Stimulated activated CD4-positive, alpha-beta T cell treated with anti-CD3 and anti-CD28 coated beads, Interleukin-4, amount 100 ng/mL, for 24 hours (primary cell): ENCODE results near the gene ZNF813.
"Not testable (repeated sequence)": the region's sequence is repeated elsewhere in the genome, so short reads cannot be mapped to it uniquely, and the experiment has no call there.

Experiments
- DNase-seq: peaks from one replicate; pipeline ENCODE4 v3.0.0-alpha.2; 2020

ZNF813 gene

DNA sequence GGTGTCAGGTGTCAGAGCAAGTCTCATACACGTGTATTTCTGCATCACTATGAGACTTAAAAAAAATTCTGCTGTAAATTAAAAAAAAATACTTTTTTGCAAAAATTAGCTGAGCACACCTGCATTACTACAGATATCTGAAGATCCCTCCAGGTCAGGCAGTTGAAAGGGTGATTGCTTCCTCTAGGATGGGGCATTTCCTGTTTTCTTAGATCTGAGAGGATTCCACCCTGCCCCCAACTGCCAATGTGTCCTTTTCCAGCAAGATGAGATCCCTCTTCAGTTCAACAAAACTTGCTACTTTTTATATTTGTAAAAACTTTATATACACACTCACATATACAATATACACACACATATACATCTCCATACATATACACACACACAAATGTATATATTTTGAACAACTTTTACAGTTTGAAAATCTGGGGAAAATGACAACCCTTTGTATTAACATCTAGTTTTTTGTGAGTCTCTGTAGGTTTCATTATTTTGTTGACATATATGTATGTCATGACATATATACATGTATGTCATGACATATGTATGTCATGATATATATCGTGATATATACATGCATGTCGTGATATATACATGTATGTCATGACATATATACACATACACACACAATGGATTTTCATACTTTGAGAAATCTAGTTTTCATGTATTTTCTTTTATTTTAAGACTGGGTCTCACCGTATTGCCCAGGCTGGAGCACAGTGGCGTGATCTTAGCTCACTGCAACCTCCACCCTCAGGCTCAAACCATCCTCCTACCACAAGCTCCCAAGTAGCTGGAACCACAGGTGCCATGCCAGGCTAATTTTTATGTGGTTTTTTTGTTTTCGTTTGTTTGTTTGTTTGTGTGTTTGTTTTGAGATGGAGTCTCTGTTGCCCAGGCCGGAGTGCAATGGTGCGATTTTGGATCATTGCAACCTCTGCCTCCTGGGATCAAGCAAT, 17.8 kb downstream of the ZNF813 start:
- no peak for DNase-seq

DNA sequence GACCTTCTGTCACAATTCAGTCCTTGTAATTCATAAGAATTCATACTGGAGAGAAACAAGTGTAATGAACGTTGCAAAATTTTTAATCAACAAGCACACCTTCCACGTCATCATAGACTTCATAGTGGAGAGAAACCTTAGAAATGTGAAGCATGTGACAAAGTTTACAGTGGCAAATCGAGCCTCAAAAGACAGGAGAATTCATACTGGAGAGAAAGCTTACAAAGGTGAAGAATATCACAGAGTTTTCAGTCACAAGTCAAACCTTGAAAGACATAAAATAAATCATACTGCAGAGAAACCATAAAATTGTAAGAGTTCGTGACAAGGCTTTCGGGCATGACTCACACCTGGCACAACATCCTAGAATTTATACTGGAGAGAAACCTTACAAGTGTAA, 24.6 kb downstream of the ZNF813 start:
- DNase-seq = no peak

DNA sequence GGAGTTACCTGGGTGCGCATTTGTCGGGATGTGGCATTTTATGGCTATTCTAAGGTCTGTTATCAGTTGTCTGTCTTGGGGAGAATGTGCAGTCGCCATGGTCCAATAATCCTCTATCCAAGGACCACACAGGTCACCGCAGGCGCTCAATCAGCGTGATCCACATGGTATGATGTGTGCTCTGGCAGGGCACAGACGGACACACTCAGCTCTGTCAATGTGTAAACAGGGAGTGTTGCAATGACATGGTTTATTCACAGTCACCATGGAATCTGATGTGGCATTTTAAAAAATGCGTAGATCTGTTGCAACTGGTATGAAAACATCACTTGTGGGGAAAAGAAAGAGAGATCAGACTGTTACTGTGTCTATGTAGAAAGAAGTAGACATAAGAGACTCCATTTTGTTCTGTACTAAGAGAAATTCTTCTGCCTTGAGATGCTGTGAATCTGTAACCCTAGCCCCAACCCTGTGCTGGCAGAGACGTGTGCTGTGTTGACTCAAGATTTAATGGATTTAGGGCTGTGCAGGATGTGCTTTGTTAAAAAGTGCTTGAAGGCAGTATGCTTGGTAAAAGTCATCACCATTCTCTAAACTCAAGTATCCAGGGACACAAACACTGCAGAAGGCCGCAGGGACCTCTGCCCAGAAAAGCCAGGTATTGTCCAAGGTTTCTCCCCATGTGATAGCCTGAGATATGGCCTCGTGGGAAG, 29.9 kb downstream of the ZNF813 start:
- DNase-seq = not testable (repeated sequence)

DNA sequence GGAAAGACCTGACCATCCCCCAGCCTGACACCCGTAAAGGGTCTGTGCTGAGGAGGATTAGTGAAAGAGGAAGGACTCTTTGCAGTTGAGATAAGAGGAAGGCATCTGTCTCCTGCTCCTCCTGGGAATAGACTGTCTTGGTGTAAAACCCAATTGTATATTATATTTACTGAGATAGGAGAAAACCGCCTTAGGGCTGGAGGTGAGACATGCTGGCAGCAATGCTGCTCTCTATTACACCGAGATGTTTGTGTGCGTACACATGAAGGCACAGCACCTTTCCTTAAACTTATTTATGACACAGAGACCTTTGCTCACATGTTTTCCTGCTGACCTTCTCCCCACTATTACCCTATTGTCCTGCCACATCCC, 30.5 kb downstream of the ZNF813 start:
- DNase-seq = not testable (repeated sequence)

DNA sequence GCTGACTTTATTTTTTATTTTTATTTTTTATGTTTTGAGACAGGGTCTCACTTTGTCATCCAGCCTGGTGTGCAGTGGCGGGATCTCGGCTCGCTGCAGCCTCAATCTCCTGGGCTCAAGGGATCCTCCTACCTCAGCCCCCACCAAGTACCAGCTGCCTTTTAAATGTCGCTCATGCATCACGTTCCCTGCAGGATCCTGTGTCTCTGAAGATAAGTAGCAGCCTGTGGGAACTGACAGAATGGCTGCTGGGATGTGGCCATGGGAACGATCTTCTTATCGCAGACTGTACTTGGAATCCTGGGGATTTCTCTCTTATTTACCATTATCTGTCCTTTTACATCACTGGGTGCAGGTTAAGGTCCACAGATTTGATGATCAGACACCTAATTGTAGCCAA, 35.6 kb downstream of the ZNF813 start:
- DNase-seq = not testable (repeated sequence)

DNA sequence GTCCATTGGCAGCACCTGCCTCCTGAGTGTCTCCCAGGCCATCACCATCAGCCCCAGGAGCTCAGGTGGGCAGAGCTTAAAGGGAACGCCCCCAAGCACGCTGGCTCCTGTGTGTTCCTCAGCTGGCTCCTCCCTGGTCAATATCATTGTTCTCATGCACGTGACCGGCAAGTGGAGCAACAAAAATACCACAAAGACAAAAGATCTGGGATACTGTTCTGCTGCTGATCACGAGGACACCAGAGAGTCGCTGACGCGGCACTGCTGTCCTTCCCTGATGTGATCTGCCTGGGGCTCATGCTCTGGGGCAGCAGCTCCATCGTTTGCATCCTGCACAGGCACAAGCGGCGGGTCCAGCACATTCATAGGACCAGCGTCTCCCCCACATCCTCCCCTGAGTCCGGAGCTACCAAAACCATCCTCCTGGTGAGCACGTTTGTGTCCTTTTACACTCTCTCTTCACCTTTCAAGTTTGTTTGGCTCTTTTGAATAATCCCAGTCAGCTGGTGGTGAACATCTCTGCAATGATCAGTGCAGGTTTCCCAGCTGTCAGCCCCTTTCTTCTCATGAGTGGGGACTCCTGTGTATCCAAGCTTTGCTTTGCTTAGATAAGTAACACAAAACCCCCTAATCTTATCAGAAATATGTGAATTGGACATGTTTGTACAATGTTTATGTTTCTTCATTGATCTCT, 36.3 kb downstream of the ZNF813 start:
- DNase-seq = not testable (repeated sequence)

DNA sequence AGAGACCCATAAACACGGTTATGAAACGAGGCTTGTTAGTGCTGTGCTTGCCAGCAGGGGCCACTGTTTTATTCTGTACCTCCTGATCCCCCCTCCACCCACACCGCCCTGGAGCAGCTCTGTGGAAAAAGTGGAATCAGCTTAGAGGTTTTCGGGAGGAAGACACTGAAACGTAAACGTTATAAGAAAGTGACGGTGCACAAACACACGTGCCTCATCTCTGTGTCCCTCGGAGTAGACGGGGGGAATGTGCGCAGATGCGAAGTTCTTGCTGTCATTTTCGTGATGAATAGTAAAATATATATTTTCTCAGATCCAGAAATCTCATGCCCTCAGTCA, 36.8 kb downstream of the ZNF813 start:
- DNase-seq = not testable (repeated sequence)

DNA sequence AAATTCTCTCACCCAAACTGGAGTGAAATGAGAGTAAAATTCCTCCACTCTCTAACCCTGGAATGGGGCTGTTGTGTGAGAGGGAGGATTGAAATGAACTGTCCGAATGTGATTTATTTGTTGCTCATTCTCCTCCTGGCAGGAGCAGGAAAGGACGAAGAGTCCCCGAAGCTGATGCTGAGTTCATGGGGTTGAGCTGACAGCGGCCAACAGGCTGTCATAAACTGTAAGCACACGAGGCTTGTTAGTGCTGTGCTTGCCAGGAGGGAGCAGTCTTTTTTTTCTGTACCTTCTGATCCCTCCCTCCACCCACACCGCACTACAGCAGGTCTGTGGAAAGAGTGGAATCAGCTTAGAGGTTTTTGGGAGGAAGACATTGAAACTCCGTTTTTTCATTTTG, 37.4 kb downstream of the ZNF813 start:
- DNase-seq = no peak

DNA sequence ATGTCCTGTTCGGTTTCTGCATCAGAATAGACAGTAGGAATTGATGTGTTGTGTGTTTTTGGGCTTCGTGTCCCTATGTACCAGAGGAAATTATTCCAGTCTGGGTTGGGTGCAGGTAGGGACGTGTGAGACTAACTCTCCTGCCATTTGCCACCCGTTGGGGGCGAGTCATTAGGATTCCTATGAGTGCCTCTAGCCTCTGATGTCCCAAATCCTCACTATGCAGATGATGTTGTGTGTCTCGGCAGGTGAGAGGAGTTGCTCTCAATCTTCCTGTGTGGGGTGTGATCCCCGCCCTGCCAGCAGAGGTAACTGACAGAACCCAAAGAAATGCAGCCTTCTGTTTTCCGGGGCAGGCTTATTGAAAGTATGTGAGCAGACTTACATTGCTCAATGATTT, 39.2 kb downstream of the ZNF813 start:
- no peak for DNase-seq

DNA sequence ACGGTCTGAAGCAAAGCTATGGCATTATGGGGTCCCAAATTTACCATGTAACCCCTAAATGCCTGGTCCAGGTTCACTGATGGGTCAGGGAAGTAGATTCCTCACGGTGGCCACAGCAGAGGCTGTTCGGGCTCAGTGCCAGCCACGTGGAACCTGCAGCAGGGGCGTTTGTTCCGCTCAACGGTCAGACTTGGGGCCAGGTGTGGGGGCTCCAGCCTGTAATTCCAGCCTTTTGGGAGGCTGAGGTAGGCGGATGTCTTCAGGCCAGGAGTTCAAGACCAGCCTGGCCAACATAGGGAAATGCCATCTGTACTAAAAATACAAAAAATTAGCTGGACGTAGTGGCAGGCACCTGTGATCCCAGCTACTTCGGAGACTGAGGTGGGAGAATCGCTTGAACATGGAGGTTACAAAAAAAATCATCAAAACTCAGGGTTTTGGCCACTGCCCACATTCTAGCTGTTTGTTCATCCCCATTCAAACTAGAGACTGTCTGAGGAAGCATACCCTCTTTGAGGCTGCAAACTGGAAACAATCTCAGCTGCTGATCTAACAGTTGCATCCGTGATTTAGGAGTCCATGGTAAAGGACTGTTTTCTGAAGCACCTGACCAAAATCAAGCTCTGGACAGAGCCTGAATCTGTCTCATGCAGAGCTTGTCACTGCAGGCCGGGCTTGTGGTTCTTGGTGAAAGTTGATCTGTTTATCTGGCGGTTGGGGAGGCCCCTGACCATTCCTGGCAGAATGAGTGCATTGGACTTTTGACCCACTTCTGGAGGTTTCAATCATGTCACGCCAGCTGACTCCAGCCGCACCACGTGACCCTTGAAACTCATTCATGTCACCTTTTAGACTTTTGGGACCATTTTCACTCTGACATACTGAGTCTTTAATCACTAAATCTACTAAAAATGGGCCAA, 40.2 kb downstream of the ZNF813 start:
- no peak for DNase-seq

DNA sequence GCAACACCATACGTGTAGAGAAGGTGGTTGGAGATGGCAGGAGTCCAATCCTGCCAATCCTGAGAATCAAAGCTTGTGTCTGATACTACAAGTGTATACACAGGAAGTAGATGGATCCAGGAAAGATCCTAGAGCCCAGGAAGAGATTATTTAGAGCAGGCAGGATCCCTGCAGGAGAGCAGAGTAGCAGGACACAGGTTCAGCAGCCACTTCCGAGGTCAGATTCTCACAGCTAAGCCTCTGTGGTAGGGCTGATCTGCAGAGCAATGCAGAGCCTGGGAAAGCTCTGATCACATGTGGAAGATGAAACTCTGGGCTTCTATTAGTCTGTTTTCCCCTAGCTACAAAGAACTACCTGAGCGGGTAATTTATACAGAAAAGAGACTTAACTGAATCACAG, 41.9 kb downstream of the ZNF813 start:
- DNase-seq = no peak

DNA sequence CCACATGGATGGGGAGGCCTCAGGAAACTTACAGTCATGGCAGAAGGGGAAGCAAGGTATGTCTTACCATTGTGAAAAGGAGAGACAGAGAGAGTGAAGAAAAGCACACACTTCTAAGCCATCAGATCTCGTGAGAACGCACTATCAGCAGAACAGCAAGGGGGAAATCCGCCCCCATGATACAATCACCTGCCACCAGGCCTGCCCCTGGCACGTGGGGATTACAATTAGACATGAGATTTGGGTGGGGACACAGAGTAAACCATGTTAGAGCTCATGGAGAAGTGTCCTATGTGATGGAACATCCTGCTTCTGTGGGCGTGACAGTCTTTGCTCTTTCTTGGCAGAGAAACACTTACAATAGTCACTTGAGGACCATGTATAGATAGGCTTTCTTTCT, 42.3 kb downstream of the ZNF813 start:
- DNase-seq = no peak

DNA sequence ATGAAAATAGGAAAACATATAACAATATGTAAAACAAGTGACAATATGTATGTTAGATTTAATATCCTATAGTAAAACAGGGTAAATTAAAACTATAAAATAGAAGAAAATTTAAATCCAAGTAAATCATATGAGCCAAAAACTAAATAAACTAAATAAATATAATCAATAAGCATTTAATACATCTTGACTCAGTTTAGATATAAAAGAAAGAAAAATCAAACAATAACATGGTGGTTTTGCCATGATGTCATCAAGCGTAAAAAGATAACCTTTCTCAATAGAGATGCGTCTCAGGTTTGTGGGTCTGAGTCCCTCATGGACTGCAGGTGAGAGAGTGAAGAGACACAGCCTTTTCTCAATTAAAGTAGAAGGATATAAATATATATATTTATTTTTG, 43.8 kb downstream of the ZNF813 start:
- DNase-seq = no peak

DNA sequence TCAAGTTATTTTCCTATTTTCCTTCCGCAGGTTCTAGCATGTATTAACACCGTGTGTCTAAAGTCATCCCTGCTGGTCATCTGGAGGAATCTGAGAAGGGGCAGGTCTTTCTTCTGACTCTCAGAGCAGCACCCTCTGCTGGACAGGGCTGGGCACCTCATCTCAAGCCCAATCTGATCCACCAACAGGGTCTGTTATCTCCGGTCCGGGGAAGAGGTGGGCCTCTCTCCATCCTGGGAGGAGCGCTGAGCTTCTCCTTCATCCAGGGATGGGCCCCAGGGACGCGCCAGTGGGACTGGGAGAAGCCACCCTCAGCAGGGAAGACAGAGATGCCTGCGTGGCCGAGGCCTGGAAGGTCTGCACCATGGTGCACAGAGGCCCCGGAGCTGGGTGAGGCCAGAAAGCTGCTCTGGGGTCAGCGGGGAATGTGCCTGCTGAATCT, 44.4 kb downstream of the ZNF813 start:
- peak; percentile 55 for DNase-seq

DNA sequence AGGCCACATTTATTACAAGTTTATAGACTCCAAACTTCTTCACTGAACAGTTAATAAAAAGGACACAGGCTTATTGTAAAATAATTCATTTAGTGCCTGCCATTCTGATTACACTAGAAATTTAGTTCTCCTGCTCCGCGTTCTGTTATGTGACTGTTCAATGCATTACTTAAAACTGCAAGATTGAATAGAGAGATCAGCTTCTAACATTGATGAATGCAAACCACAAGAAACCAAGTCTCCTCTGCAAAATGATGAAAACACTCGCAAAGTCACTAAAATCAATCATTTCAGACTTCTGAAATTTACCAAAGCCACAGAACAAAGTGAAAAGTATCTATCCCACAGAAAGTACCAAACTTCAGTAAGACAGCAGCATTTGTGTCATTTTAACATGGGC, 47.5 kb downstream of the ZNF813 start:
- DNase-seq = not testable (repeated sequence)

DNA sequence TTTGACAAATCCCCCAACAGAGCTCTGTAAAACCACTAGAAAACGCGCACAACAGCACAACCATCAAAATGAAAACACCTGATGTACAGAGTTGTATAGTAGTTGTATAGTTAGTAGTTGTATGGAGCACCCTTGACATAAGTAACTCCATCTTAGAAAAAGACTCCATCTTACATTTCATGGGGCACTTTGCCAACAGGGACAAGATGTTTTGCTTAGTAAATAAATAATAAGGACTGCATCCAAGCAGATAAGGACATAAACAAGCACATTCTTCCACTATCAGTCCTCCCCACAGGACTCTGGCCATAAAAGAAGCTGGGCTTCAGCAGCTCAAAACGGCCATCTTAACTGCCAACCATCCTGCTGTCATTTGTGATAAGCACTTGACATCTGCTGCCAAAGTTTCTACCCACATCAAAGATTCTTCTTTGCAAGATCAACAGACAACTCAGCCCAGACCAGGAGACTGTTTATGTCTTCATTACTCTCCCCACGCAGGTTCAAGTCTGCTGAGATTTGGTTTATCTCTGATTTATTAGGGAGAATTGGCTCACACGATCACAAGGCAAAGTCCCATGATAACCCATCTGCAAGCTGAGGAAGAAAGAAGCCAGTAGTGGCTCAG, 49.7 kb downstream of the ZNF813 start:
- no peak for DNase-seq

DNA sequence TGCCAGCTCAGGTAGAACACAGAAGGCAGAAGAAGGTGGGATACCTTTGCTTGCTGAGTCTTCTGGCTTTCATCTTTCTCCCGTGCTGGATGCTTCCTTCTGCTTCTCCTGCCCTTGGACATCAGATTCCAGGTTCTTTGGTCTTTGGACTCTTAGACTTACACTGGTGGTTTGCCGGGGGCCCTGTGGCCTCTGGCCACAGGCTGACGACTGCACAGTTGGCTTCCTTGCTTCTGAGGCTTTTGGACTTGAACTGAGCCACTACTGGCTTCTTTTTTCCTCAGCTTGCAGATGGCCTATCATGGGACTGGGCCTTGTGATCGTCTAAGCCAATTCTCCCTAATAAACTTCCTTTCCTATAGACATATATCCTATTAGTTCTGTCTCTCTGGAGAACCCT, 50.6 kb downstream of the ZNF813 start:
- DNase-seq = no peak

DNA sequence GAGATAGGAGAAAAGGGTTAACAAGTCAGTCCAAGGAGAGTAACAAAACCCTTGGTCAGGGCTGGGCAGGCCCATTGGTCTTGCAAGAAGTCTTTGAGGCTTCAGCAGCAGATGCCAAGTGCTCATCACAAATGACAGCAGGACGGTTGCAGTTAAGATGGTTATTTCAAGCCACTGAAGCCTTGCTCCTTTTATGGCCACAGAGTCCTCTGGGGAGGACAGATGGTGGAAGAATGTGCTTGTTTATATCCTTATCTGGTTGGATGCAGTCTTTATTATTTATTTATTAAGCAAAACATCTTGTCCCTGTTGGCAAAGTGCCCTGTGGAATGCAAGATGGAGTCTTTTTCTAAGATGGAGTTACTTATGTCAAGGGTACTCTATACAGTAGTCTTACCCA, 51.2 kb downstream of the ZNF813 start:
- no peak for DNase-seq

DNA sequence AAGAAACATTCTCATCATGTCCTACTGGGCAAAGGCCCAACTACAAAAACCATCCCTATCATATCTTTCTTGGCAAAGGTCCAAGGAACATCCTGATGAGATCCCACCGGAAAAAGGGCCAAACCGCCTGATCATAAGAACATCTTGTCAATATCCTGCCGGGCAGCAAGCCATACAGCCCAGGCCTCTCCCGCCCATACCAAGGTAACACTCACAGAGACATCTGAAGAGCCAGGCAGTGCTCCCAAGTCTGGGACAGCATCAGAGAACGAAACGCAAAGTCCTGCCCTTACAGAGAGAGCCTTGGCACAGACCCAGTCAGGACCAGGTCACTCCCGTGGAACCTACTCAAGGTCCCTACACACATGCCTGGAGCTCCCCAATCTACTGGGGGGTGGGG, 51.9 kb downstream of the ZNF813 start:
- no peak for DNase-seq

DNA sequence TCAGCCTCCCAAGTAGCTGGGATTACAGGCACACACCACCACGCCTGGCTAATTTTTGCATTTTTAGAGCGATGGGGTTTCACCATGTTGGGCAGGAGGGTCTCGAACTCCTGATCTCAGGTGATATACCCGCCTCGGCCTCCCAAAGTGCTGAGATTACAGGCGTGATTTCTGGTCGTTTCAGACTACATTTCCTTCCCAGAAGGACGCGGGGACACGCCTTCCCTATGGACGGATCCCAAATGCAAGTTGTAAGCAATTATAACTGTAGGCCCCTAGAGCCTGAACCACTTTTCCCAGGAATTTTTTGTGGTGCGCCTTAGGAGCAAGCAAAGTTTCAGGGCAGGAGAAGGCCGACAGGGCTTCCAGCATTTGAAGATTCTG, 52.6 kb downstream of the ZNF813 start:
- DNase-seq = no peak

DNA sequence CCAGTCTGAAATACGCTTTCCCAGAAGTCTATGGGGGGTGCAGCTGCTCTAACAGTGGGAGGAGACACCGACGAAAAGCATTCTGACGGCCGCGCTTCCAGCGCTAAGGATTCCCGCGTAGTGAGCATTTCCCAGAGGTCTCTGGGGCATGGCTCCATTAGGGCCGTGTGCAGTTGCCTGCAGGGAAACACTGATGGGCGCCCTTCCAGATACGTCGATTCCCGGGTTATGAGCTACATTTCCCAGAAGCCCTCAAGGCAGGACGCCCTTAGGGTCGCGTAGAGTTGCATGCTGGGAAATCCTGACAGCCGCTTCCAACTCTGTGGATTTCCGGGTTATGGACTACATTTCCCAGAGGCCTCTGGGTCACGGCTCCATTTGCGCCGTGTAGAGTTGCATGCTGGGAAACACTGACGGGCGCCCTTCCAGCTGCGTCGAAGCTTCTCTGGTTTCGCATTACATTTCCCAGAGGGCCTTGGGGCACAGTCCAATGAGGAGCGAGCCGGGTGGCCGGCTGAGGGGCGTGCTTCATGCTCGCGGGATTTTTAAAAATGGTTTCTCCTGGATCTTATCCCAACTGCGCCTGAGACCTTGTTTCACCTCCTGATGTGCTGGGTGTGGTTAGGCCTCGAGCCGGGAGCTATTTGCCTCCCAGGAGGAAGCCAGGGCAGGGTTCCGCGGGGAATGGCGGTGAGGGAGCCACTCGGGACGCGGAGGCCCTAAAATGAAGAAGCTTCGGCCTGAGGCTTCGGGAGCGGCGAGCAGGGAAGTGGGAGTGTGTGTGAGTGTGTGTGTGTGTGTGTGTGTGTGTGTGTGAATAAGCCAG, 53.2 kb downstream of the ZNF813 start:
- DNase-seq = peak; percentile 92
